Measurements from ENCODE around the gene RAB26. TPM values are rescaled to one million over a fixed set of nuclear protein-coding genes. Genes with fewer than 3 reads are reported as not detected.

Gene RAB26
- total and polyA plus RNA-seq, 2 donors from 2014 or later, result 1.5 to 3.0 TPM

DNA sequence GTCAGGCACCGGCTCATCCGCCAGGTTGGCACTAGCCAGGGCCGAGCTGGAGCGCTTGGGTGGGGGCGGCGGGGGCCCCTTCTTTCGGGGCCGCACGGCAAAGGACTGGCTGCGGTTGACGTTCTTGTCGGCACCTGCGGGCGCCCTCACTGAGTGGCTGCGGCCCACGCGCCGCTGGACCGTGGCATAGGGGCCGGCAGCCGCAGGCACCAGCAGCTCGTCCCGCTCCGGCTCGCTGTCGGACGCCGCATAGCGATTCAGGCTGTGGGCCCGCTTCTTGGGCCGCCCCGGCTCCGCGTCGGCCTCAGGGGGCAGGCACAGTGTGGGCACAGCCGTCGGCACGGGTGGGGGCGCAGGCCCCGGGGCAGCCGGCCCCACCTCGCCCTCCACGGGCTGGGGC lies 32.0 kb downstream of the RAB26 start:
- Histone ChIP-seq H3K4me1 (ENCODE audit: control insufficient read depth in 2 of 3, insufficient read depth in 2 of 3, low read depth in 1 of 3, low read length in 3 of 3) (no peaks in the 10 kb centered on the region), H3K27ac (ENCODE audit: low read depth in 2 of 2, low read length in 2 of 2) (no peak overlapping the region), H3K9ac (ENCODE audit: low read length in 3 of 3) (no peak overlapping the region), H3K27me3 (ENCODE audit: control insufficient read depth, insufficient read depth, low read length) (no peaks in the 10 kb centered on the region), H3K36me3 (ENCODE audit: control insufficient read depth in 2 of 3, insufficient read depth in 3 of 3, low read length in 3 of 3) (peaks cover 0 to 3% (median 2%) of the 10 kb centered on the region in 3 donors), H3K4me3 (ENCODE audit: low read length in 3 of 3) (no peak overlapping the region), H3K9me3 (ENCODE audit: control insufficient read depth in 2 of 3, insufficient read depth in 1 of 3, low read length in 3 of 3) (no peaks in the 10 kb centered on the region)
- FAIRE-seq (no peak), DNase-seq (no peak)
- intact Hi-C loops (cut with DNase I), result no loop called here
- TF ChIP-seq, protein P1, sequence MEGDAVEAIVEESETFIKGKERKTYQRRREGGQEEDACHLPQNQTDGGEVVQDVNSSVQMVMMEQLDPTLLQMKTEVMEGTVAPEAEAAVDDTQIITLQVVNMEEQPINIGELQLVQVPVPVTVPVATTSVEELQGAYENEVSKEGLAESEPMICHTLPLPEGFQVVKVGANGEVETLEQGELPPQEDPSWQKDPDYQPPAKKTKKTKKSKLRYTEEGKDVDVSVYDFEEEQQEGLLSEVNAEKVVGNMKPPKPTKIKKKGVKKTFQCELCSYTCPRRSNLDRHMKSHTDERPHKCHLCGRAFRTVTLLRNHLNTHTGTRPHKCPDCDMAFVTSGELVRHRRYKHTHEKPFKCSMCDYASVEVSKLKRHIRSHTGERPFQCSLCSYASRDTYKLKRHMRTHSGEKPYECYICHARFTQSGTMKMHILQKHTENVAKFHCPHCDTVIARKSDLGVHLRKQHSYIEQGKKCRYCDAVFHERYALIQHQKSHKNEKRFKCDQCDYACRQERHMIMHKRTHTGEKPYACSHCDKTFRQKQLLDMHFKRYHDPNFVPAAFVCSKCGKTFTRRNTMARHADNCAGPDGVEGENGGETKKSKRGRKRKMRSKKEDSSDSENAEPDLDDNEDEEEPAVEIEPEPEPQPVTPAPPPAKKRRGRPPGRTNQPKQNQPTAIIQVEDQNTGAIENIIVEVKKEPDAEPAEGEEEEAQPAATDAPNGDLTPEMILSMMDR (IDR thresholded peaks at IDR 0.05; ENCODE audit: borderline replicate concordance, extremely low read depth, insufficient read depth), result no peak

DNA sequence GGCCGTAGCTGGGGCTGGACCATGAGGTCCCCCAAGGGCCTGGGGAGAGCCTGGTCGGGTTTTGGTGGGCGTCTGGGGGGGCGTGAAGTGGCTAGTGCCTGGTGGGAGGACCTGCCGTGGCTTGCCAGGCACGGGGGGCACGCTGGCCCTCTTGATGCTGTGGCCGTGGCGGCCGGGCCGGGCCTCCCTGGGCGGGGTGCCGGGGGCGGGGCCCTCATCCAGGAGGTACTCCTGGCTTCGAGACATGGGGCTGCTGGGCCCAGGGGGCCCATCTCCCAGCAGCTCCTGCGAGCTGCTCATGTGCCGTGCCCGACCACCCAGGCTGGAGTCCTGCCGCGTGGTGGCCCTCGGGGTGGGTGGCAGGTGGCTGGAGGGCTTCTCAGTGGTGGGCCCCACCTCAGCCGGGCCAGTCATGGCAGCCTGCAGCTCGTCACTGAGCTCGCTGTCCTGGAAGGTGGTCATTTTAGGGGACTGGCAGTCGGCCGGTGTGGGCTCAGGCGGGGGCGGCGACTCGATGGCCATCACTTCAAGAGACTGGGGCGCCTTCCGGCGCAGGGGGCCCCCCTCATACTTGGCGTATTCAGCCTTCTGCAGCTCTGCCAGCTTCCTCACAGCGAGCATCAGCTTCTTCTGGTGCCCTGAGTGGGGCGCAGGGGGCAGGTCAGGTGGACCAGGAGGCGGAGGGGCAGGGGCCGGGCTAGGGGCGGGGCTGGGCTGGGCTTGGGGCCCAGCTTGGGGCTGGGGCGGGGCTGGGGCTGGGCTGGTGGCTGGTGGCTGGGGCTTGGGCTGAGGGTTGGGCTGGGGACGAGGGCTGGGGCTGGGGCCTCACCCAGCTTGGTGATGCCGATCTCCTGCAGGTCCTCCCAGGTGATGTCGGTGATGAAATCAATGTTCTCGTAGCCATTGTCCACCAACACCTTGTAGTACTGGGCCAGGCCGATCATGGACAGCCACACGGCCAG lies 32.8 kb downstream of the RAB26 start:
- Histone ChIP-seq H3K27me3 (ENCODE audit: control insufficient read depth, insufficient read depth, low read length) (no peaks in the 10 kb centered on the region), H3K4me3 (ENCODE audit: low read length in 3 of 3) (no peak overlapping the region), H3K9ac (ENCODE audit: low read length in 3 of 3) (no peak overlapping the region), H3K4me1 (ENCODE audit: control insufficient read depth in 2 of 3, insufficient read depth in 2 of 3, low read depth in 1 of 3, low read length in 3 of 3) (no peaks in the 10 kb centered on the region), H3K27ac (ENCODE audit: low read depth in 2 of 2, low read length in 2 of 2) (no peak overlapping the region), H3K36me3 (ENCODE audit: control insufficient read depth in 2 of 3, insufficient read depth in 3 of 3, low read length in 3 of 3) (no peaks in the 10 kb centered on the region), H3K9me3 (ENCODE audit: control insufficient read depth in 2 of 3, insufficient read depth in 1 of 3, low read length in 3 of 3) (no peaks in the 10 kb centered on the region)
- no peak for DNase-seq
- intact Hi-C loops (cut with DNase I), result no loop called here
- TF ChIP-seq, protein P1 (IDR thresholded peaks at IDR 0.05; ENCODE audit: borderline replicate concordance, extremely low read depth, insufficient read depth), result no peak
- no peak for FAIRE-seq

DNA sequence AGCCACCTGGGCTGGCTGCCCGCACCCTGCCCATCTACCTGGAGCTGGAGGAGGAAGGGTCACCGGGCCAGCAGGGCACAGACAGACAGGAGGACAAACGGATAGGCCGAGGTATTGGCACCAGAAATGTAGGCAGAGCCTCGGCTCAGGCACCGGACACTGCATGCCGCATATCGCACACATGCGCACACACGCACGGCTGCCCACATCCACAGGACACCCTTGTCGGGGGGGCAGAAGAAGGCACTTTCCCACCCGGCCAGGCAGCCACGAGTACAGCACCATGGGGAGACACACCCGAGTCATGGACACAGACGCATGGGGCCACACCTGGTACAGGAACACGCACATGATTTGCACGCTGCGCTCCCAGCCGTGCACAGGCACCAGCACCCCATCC lies 33.5 kb downstream of the RAB26 start:
- no peak overlapping the region for H3K27ac ChIP-seq (ENCODE audit: low read depth in 2 of 2, low read length in 2 of 2)
- no peaks in the 10 kb centered on the region for H3K9me3 ChIP-seq (ENCODE audit: control insufficient read depth in 2 of 3, insufficient read depth in 1 of 3, low read length in 3 of 3)
- intact Hi-C loops (cut with DNase I), result no loop called here
- DNase-seq (no peak), FAIRE-seq (no peak)
- no peaks in the 10 kb centered on the region for H3K36me3 ChIP-seq (ENCODE audit: control insufficient read depth in 2 of 3, insufficient read depth in 3 of 3, low read length in 3 of 3)
- H3K4me3 ChIP-seq (ENCODE audit: low read length in 3 of 3), result no peak overlapping the region
- H3K27me3 ChIP-seq (ENCODE audit: control insufficient read depth, insufficient read depth, low read length), result no peaks in the 10 kb centered on the region
- H3K9ac ChIP-seq (ENCODE audit: low read length in 3 of 3), result no peak overlapping the region
- TF ChIP-seq, protein P1 (IDR thresholded peaks at IDR 0.05; ENCODE audit: borderline replicate concordance, extremely low read depth, insufficient read depth), result no peak
- no peaks in the 10 kb centered on the region for H3K4me1 ChIP-seq (ENCODE audit: control insufficient read depth in 2 of 3, insufficient read depth in 2 of 3, low read depth in 1 of 3, low read length in 3 of 3)
